Measurements from ENCODE around the gene DNAJB6.

DNA sequence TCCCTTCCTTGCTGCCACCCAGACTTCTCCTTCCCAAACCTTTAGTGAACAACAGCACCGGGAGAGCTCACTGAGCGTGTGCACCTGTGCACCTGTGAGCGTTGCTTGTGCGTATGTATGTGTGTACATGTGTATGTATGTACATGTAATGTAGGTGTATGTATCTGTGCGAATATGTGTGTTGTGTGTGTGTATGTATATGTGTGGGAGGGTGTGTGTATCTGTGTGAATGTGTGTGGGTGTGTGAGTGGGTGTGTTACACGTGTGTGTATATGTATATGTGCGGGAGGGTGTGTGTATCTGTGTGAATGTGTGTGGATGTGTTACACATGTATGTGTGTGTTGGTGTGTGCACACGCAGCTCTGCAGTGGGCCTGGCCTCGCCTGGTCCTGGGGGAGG is 44.5 kb upstream of the DNAJB6 start:
- TF ChIP-seq EZH2 (IDR thresholded peaks at IDR 0.05; ENCODE audit: insufficient read depth, poor library complexity, severe bottlenecking) (no peak), EZH2phosphoT487 (IDR thresholded peaks at IDR 0.05; ENCODE audit: insufficient read depth, low read depth) (no peak)
